Measurements from ENCODE around the gene MAP2K5. TPM values are rescaled to one million over a fixed set of nuclear protein-coding genes. Genes with fewer than 3 reads are reported as not detected.

The MAP2K5 gene
- total RNA-seq, 1 experiment from 2014 or later = 15.0 TPM

GRCh38 chr15:67601073-67601472 is 58.6 kb downstream of the MAP2K5 start:
- H2AFZ ChIP-seq (ENCODE audit: low read length) = no peak overlapping the region
- H3K36me3 Mint-ChIP-seq (ENCODE audit: insufficient read depth in 1 of 3, low read depth in 3 of 3) = peaks cover 0 to 4% (median 3%) of the 10 kb centered on the region in 3 experiments; a peak in 5 of 7 replicates
- H2BK5ac ChIP-seq (ENCODE audit: insufficient read length, low read length) = no peak overlapping the region
- WGBS (ENCODE audit: extremely low coverage, insufficient read length, low lambda C conversion rate) = no CpG with 5 or more reads among the region's 2 CpGs
- H3T11ph ChIP-seq (ENCODE audit: low read length) = no peak overlapping the region
- H3K18ac ChIP-seq (ENCODE audit: insufficient read length, low read depth, low read length) = no peak overlapping the region
- no peak overlapping the region for H4K91ac ChIP-seq (ENCODE audit: insufficient read length, low read depth, low read length)
- H3K56ac ChIP-seq (ENCODE audit: insufficient read length, low read depth, low read length) = no peak overlapping the region
- 0 out of 4 replicates have a peak, but pooled peaks cover 0 to 5% of the 10 kb centered on the region in 2 experiments for H3K4me1 Mint-ChIP-seq
- H3K27ac Mint-ChIP-seq = no peak overlapping the region
- no peaks in the 10 kb centered on the region for H3K9me3 Mint-ChIP-seq
- no peaks in the 10 kb centered on the region for H3K27me3 Mint-ChIP-seq (ENCODE audit: low read depth)
- no peaks in the 10 kb centered on the region for H3K9me3 ChIP-seq (ENCODE audit: control insufficient read depth, low read depth, low read length)
- no peak overlapping the region for H3K4me2 ChIP-seq (ENCODE audit: insufficient read depth, insufficient read length, low read length)
- H2BK15ac ChIP-seq (ENCODE audit: low read depth, low read length) = no peak overlapping the region
- H3K9ac ChIP-seq (ENCODE audit: extremely low read depth, insufficient read length, low read length) = no peak overlapping the region
- H3K27me3 ChIP-seq (ENCODE audit: insufficient read depth, low read length) = no peaks in the 10 kb centered on the region
- H4K5ac ChIP-seq (ENCODE audit: insufficient read length, low read depth, low read length) = no peak overlapping the region
- no peaks in the 10 kb centered on the region for H3K79me2 ChIP-seq (ENCODE audit: insufficient read depth, low read length)
- no peak overlapping the region for H3K27ac ChIP-seq (ENCODE audit: insufficient read length, low read depth, low read length)
- no peak overlapping the region for H3K14ac ChIP-seq (ENCODE audit: insufficient read depth, low read length)
- H3K79me1 ChIP-seq (ENCODE audit: insufficient read depth, low read depth, low read length, poor library complexity, severe bottlenecking) = no peaks in the 10 kb centered on the region
- H2AK5ac ChIP-seq (ENCODE audit: insufficient read length, low read length) = no peak overlapping the region
- no peaks in the 10 kb centered on the region for H3K4me1 ChIP-seq (ENCODE audit: insufficient read depth, low read length)
- TF ChIP-seq CTCF (conservative IDR thresholded peaks at IDR 0.05) = no peak
- H4K8ac ChIP-seq (replicated peaks; ENCODE audit: insufficient read length, low read depth, low read length) = no peak overlapping the region
- no peak overlapping the region for H2BK120ac ChIP-seq (ENCODE audit: low read depth, low read length, poor library complexity, severe bottlenecking)
- no peak overlapping the region for H3K4ac ChIP-seq (ENCODE audit: low read depth, low read length)
- H2BK20ac ChIP-seq (ENCODE audit: low read depth, low read length, poor library complexity, severe bottlenecking) = no peak overlapping the region
- no peak overlapping the region for H3K4me3 Mint-ChIP-seq
- DNase-seq = no peak
- no peaks in the 10 kb centered on the region for H3K23me2 ChIP-seq (ENCODE audit: insufficient read length, low read depth, low read length, poor library complexity, severe bottlenecking)
- H4K20me1 ChIP-seq (ENCODE audit: control insufficient read depth, insufficient read depth, insufficient read length) = no peaks in the 10 kb centered on the region
- H3K23ac ChIP-seq (ENCODE audit: insufficient read length, low read depth, low read length) = no peak overlapping the region
- H2BK12ac ChIP-seq (ENCODE audit: insufficient read length, low read depth, low read length) = no peak overlapping the region
